ENCODE results near the gene GJC2.

The GJC2 gene

DNA sequence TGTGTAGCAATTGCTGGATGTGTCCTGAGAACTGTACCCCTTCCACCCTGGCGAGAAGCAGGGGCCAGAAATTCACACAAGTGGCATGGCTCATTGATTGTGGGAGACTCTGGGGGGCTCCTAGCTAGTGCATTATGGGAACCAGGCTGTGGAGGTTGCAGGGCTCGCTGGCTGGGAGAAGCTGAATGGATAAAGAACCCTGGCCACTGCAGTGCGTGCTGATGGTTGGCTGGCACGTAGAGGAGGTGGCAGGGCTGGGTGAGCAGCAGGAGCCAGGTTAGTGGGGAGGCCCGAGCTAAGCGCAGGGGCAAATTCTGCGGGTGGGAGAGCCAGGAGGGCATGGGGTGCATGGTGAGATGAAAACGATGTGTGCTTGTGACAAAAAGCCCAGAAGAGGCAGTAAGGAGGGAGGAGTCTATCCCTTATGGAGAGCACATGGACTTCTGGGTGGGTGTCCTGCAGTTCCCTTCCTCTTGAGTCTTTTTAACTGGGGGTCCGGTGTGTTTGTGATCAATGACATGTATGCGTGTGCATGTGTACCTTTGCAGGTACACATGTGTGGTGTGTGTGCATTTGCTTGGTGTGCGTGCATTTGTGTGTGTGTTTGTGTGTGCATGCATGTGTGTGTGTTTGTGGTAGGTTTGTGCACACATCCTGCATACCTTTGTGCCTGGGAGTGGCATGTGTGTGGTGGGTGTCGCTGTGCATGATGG is 6.1 kb upstream of the GJC2 start:
- in situ Hi-C loops (cut with MboI; ENCODE audit: low pct_unique_long_range_greater_than_20kb, low sequenced_read_pairs), result no loop called here
- DNase-seq, result no peak

DNA sequence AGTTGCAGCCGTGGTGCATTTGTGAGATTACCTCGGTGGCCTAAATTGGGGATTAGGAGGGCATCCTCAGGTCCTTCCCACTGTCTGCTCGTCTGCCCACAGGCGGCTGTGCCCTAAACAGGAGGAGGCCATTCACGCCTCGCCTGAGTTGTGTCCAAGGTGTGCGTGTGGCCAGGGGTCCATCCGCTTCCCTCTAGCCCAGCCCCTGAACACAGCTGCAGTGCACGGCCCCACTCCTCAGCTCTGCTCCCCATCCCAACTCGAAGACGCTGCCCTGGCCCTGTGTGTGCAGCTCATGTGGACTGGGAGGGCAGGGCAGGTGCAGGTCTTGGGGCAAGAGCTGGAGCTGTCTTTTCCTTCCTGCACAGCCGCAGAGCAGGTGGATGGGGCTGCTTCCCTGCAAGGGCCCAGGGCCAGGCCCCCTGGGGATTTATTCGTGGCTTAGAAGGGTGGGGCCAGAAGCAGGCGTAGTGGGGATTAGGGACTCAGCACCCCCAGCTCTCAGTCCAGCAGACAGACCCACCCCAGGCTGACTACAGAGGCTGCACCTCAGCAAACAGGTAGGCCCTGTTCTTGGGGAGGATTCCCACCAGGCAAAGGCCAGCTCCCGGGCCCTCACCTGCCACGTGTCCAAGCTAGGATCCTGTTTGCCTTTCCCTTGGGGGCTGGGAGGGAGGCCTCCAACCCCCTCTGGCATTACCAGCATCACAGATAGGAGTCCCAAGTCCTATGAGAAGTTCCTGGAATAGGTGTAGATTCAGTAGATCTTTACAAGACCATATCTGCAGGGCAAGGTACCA is 5.3 kb upstream of the GJC2 start:
- no peak for DNase-seq
- in situ Hi-C loops (cut with MboI; ENCODE audit: low pct_unique_long_range_greater_than_20kb, low sequenced_read_pairs), result no loop called here

DNA sequence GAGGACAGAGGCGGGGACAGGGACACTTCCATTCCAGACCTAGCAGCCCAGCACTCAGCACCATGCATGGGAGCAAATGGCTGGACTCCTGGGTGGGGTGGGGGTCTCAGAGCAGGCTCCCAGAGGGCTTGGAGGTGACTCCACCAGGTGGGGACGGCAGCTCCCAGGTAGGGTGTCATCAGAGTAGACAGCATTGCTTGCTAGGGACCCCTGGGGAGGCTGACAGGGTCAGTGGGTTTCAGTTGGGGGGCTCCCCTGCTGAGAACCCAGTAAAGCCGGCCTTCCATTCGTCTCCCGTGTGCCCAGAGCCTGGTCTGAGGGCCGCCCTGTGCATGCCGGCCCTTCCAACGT is 4.8 kb upstream of the GJC2 start:
- in situ Hi-C loops (cut with MboI; ENCODE audit: low pct_unique_long_range_greater_than_20kb, low sequenced_read_pairs), result no loop called here
- DNase-seq, result no peak

DNA sequence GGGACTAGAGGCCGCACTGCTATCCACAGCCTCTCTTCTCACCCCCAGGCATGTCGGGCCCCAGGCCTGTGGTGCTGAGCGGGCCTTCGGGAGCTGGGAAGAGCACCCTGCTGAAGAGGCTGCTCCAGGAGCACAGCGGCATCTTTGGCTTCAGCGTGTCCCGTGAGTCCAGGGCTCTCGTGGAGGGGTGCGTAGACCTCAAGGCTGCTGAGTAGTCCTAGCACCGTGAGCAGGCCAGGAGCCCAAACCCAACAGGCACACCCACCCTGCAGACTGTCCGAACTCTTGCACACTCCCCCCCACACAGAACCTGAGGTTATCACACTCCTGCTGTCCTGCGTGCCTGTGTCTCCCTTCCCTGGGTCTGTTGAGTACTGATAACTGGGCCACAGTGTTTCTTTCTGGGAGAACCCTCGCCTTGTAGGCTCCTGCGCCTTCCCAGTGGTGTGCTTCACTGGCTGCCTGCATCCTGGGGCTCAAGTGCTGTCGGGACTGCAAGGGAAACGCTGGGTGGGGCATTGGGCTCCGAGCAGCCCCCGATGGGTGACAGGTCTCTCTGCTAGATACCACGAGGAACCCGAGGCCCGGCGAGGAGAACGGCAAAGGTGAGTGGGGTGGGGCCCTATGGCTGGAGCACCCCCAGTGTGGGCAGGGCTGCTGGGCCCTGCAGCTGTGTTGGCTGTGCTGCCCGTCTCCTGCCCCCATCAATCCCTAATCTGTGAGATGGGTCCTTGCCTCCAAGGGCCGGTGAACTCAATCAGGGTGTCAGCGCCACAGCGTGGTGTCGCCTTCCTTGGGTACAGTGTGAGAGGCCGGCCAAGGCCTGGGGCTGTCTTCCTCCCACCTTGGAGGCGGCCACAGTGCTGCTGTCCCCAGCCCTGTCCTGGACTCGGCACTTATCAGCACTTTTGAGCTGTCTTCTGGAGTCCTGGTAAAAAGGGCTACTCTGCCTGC is 4.0 kb upstream of the GJC2 start:
- DNase-seq, result no peak
- in situ Hi-C loops (cut with MboI; ENCODE audit: low pct_unique_long_range_greater_than_20kb, low sequenced_read_pairs), result no loop called here

DNA sequence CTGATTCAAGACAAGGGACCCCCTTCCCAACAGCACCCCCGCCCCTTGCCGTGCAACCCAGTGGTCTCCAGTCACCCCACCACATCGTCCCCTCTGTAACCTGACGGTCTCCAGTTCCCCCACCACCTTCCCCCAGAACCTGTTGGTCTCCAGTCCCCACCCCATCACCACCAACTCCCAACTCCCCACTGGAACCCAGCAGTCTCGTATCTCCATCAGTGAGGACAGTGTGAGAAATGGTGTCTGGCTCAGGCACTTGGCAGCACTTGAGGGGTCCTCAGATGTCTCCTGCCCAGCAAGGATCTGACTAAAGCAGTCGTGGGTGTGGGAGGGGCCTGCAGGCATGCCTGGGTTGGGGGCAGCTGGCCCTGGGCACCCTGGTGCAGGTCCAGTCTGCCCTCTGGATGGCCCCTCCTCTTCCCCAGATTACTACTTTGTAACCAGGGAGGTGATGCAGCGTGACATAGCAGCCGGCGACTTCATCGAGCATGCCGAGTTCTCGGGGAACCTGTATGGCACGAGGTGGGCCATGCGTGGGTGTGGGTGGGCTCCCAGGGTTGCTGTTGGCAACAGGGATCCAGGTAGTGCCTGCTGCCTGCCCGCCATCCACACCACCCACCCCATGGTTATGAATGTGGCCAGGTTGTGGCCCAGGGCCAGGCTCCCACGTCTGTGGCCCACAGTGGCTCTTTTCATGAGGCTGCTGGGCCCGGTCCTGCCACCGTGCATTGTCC is 3.1 kb upstream of the GJC2 start:
- in situ Hi-C loops (cut with MboI; ENCODE audit: low pct_unique_long_range_greater_than_20kb, low sequenced_read_pairs), result no loop called here
- DNase-seq, result no peak

DNA sequence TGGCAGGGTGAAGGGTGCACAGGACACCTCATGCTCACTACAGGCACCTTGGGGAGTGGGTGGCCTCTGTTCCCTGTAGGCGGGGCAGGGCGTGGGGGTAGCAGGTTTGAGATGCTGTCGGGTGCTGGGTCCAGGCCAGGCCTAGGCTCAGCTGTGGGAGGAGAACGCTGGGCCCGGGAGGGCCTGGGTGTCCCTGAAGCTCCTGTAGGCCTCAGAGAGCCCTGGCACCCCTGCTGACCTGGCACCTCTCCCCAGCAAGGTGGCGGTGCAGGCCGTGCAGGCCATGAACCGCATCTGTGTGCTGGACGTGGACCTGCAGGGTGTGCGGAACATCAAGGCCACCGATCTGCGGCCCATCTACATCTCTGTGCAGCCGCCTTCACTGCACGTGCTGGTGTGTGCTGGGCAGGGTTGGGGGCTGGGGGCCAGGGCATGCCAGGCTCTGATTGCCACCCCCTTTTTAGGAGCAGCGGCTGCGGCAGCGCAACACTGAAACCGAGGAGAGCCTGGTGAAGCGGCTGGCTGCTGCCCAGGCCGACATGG is 2.5 kb upstream of the GJC2 start:
- no peak for DNase-seq
- in situ Hi-C loops (cut with MboI; ENCODE audit: low pct_unique_long_range_greater_than_20kb, low sequenced_read_pairs), result no loop called here

DNA sequence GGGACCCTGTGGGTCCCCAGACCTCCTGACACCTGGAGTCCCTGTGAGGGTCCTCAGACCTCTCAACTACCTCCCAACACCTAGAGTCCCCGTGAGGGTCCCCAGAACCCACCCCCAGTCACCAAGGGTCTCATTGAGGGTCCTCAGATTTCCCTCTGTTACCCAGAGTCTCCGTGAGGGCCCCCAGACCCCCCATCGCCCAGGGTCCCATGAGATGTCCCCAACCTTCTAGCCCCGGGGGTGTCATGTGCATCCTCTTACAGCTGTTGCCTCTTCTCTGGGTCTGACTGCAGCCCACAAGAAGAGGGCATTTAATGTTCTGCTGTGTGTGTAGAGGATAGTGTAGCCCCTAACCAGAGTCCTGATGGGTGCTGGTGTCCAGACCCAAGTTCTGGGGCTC is 2.0 kb upstream of the GJC2 start:
- in situ Hi-C loops (cut with MboI; ENCODE audit: low pct_unique_long_range_greater_than_20kb, low sequenced_read_pairs), result no loop called here
- no peak for DNase-seq

DNA sequence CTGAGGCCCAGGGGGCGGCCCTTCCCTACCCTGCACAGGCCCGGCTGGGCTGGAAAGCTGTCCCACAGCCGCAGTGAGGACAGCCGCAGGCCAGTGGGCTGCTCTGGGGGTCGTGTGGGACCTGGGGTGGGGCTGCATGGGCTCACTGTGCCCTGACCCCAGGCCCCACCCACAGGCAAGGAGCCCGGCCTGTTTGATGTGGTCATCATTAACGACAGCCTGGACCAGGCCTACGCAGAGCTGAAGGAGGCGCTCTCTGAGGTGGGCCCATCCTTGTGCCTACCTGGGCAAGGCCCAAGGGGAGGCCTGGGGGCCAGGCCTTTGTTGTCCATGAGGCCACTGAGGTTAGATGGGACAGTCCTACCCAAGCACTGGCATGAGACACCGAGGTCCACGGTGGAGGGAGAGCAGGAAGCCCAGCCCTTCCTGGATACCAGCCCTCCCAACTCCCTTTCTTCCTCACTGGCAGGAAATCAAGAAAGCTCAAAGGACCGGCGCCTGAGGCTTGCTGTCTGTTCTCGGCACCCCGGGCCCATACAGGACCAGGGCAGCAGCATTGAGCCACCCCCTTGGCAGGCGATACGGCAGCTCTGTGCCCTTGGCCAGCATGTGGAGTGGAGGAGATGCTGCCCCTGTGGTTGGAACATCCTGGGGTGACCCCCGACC is 1.4 kb upstream of the GJC2 start:
- in situ Hi-C loops (cut with MboI; ENCODE audit: low pct_unique_long_range_greater_than_20kb, low sequenced_read_pairs), result no loop called here

DNA sequence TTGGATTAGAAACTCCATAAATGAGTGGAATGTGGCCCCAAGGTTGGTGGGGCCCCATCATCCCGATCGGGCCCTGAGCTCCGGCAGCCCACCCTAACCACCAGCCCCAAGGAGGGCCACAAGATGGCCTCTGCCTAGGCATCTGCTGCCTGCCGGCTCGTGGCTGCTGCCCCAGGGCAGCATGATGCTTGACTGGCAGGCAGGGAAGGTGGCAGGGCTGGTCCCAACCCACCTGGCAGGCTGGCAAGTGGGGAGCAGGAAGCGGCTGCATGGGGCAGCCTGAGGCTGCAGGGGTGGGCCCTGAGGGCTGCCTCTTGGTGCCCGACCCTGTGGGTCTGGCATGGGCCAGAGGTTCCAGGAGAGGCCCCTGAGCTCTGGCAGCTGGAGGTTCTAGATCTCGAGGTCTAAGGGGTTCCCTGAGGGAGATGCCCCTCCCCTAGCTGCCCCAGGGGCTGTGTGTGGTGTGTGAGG is 760 bp upstream of the GJC2 start:
- DNase-seq, result no peak
- in situ Hi-C loops (cut with MboI; ENCODE audit: low pct_unique_long_range_greater_than_20kb, low sequenced_read_pairs), result no loop called here

More for the DNA sequence above, 1.4 kb upstream of the GJC2 start:
- no peak for DNase-seq

DNA sequence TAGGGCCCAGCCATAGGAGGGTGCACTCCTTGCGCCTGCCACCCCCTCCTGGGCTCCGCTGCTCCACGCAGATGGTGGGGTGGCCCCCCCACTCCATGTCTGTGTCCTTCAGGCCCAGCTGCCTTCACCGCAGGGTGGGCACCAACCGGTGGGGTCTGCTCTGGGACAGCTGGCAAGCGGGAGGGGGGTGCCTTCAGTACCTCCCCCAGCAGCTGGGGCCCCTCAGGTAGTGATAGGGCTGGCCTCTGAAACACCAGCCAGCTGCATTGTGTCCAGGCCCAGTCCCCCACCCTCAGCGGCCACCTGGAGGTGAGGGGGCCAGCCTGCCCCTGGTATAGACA is 360 bp downstream of the GJC2 start:
- DNase-seq, result no peak
- in situ Hi-C loops (cut with MboI; ENCODE audit: low pct_unique_long_range_greater_than_20kb, low sequenced_read_pairs), result no loop called here

DNA sequence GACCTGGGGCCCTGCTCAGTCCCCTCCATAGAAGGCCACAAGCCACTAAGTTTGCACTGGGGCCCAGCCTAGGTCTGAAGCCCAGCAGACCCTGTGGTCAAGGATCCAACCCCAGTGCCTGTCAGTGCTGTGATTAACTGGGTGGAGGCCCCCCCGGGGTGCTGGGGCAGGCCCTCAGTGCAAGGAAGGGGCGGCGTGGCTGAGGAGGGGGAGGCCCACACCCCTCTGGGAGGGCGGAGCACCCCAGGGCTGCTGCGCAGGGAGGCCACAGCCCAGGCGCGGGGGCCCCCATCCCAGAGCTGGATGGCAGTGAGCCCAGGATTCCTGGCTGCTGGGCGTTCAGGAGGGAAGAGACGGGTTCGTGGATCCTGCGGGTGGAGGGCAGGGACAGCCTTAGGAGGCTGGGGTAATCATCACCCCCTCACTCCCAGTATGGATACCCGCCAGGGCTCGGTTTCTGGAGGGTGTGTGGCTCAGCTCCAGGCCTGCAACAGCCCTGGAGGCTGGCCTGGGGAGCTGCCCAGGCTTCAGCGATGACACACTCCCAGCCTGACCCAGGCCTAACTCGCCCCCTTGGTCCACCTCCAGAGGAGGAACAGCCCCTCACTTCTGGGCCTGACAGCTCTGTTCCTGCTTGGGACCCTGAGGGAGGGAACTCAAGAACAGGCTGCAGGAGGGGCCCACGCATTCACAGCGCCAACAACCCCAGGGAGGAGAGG is 890 bp downstream of the GJC2 start:
- in situ Hi-C loops (cut with MboI; ENCODE audit: low pct_unique_long_range_greater_than_20kb, low sequenced_read_pairs), result no loop called here
- DNase-seq, result no peak

DNA sequence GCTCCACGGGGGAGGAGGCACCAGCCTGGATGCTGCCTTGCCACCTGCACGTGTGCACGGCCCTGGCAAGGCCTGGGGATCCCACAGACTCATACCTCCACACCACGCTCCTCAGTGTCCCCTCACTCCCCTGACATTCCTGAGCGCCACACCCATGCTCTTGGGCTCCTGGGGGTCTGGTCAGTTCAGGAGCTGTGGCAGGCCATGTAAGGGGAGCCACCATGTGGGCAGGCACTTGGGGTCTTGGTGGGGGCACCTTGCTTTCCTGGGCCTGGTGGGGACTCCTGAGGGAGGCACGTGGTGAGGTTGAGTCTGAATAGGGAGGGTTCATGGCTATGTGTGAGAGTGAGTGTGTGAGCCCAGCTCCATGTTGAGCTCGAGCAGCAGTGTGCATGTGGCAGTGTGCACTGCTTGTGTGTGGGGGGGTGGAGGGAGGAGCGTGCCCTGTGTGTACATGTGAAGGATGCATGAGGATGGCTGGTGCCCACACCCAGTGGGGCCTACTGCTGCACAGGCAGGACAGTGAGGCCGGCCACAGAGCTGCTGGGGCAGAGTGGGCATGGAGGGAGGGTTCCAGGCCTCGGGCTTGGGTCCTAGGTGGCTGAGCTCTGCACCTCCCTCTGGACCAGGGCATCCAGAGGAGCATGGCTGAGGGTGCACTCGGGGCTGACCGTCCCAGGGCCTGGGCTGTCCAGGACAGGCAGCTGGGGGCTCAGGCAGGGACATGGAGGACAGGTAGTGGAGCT is 1.6 kb downstream of the GJC2 start:
- in situ Hi-C loops (cut with MboI; ENCODE audit: low pct_unique_long_range_greater_than_20kb, low sequenced_read_pairs), result no loop called here
- DNase-seq, result no peak

DNA sequence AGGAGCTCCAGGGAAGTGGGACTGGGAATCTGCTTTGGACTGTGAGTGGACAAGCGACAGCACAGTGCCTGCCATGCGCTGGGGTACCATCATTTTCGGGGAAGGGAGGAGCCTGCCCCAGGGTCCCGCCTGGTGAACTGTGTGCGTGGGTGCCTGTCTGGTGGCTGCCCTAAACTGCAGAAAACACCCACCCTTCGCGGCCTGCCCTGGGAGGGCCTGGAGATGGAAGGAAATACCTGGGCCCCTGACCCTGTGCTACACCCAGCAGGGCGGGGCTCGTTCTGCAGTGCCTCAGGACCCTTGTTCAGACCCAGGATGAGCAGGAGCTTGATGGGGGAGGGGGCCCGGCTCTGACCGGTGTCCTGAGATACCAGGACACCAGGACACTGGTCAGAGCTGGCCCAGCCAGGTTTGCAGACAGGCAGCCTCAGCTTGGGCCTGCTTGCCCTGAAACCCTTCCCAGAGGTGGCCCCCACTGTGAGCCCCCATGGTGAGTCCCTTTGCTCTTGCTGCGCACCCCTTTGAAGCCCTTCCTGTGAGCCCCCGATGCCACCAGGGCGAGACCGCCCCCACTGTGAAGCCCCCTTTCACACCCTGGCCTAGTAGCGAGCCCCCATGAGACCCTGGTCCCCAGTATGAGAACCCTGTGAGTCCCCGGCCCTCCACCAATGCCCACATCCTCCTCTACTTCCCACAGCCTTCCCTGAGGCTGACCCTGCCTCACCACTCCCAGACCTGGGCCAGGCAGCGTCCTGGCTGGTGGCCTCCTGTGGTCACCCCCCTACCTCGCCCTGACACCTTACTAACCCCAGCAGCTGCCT is 2.6 kb downstream of the GJC2 start:
- in situ Hi-C loops (cut with MboI; ENCODE audit: low pct_unique_long_range_greater_than_20kb, low sequenced_read_pairs), result no loop called here

DNA sequence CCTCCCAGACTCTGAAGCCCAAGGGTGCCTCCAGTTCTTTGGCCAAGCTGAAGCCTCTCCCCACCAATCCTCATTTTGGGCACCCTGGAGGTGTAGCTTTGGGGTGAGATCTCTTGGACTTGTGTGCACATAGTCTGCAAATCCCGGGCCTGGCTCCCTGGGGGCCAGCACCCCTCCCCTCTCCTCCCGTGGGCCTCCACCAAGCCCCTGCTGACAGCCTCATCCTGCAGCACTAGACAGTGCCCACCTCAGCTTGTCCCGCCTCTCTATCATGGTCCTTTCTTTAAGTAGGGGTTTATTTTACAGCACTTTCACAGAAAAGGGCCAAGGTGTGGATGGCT is 3.2 kb downstream of the GJC2 start:
- in situ Hi-C loops (cut with MboI; ENCODE audit: low pct_unique_long_range_greater_than_20kb, low sequenced_read_pairs), result no loop called here
- no peak for DNase-seq

More for the DNA sequence above, 2.6 kb downstream of the GJC2 start:
- no peak for DNase-seq

DNA sequence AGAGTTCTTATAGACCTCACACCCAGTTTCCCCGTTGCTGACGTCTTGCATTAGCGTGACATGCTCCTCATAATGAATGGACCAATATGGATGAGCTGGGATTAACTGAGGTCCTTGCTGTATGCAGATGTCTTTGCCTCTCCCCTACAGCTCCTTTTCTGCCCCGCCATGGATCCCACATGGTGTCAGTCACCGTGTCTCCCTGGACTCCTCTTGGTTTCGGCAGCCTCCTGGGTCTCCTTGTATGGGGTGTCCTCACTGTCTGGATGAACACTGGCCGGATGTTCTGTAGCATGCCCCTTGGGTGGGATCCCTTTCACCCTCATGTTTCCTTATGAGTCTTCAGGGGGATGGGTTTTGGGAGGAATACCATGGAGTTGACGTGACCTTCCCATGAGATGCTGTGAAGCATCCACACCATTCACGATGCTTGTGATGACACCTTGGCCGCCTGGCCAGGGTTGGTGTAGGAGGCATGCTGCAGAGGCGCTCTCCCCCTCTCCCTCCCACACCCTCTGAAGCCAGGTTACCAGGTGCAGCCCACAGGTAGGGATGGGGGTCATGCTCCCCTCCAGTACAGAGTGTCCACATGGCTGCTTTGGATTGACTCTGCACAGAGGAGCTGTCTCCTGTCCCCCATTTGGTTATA is 4.4 kb downstream of the GJC2 start:
- in situ Hi-C loops (cut with MboI; ENCODE audit: low pct_unique_long_range_greater_than_20kb, low sequenced_read_pairs), result no loop called here
- no peak for DNase-seq

All from KBM-7 (cell line).